H9 (cell line): ENCODE results near the gene DAGLB. TPM values are rescaled to one million over a fixed set of nuclear protein-coding genes. Genes with fewer than 3 reads are reported as not detected.
A peak's percentile ranks its signal among the peaks of the same experiment; 100 is the strongest.

Experiments used
- DNase-seq: peaks from one replicate; pipeline ENCODE4 v3.0.0-alpha.2; 2017
- H2AFZ ChIP-seq: one replicate; pipeline ENCODE4 v1.6.1; 2013; ENCODE audit warnings: mild to moderate bottlenecking, low read length, control low read depth, moderate library complexity
- H2AK5ac ChIP-seq: 2 replicates; pipeline ENCODE4 v1.6.1; 2013; ENCODE audit warnings: low read length, control low read depth, mixed read lengths; ENCODE audit not compliant: insufficient read length
- H2BK120ac ChIP-seq: one replicate; pipeline ENCODE4 v1.6.1; 2013; ENCODE audit warnings: low read depth, mild to moderate bottlenecking, low read length, control low read depth, inconsistent platforms; ENCODE audit not compliant: poor library complexity, severe bottlenecking
- H2BK12ac ChIP-seq: 2 replicates; pipeline ENCODE4 v1.6.1; 2013; ENCODE audit warnings: low read length, control low read depth, mixed read lengths, low read depth; ENCODE audit not compliant: insufficient read length
- H2BK15ac ChIP-seq: 2 replicates; pipeline ENCODE4 v1.6.1; 2013; ENCODE audit warnings: low read depth, low read length, control low read depth
- H2BK20ac ChIP-seq: one replicate; pipeline ENCODE4 v1.6.1; 2013; ENCODE audit warnings: low read depth, mild to moderate bottlenecking, low read length, control low read depth, inconsistent platforms; ENCODE audit not compliant: poor library complexity, severe bottlenecking
- H2BK5ac ChIP-seq: 2 replicates; pipeline ENCODE4 v1.6.1; 2013; ENCODE audit warnings: low read length, control low read depth, mixed read lengths; ENCODE audit not compliant: insufficient read length
- H3K14ac ChIP-seq: 2 replicates; pipeline ENCODE4 v1.6.1; 2013; ENCODE audit warnings: low read length, control low read depth; ENCODE audit not compliant: insufficient read depth
- H3K18ac ChIP-seq: 2 replicates; pipeline ENCODE4 v1.6.1; 2013; ENCODE audit warnings: low read depth, mild to moderate bottlenecking, mixed read lengths, low read length, control low read depth; ENCODE audit not compliant: insufficient read length
- H3K23ac ChIP-seq: 2 replicates; pipeline ENCODE4 v1.6.1; 2013; ENCODE audit warnings: low read length, control low read depth, mixed read lengths, low read depth; ENCODE audit not compliant: insufficient read length
- H3K23me2 ChIP-seq: 2 replicates; pipeline ENCODE4 v1.6.1; 2013; ENCODE audit warnings: low read depth, mild to moderate bottlenecking, mixed read lengths, low read length, control low read depth; ENCODE audit not compliant: insufficient read length, poor library complexity, severe bottlenecking
- H3K27ac ChIP-seq: 2 replicates; pipeline ENCODE4 v1.5.1; 2013; ENCODE audit warnings: low read length, control low read depth, mixed read lengths, low read depth; ENCODE audit not compliant: insufficient read length
- H3K27me3 ChIP-seq: 2 replicates; pipeline ENCODE4 v1.6.1; 2013; ENCODE audit warnings: low read length, control low read depth, inconsistent platforms; ENCODE audit not compliant: insufficient read depth
- H3K4ac ChIP-seq: 2 replicates; pipeline ENCODE4 v1.6.1; 2013; ENCODE audit warnings: low read depth, mild to moderate bottlenecking, control low read depth, inconsistent platforms, low read length, moderate library complexity
- H3K4me1 ChIP-seq: 2 replicates; pipeline ENCODE4 v1.6.1; 2013; ENCODE audit warnings: low read length, control low read depth, inconsistent platforms; ENCODE audit not compliant: insufficient read depth
- H3K4me2 ChIP-seq: 2 replicates; pipeline ENCODE4 v1.6.1; 2013; ENCODE audit warnings: low read length, control low read depth, mixed read lengths; ENCODE audit not compliant: insufficient read length, insufficient read depth
- H3K56ac ChIP-seq: 2 replicates; pipeline ENCODE4 v1.6.1; 2013; ENCODE audit warnings: low read depth, mild to moderate bottlenecking, mixed read lengths, low read length, control low read depth; ENCODE audit not compliant: insufficient read length
- H3K79me1 ChIP-seq: 2 replicates; pipeline ENCODE4 v1.6.1; 2013; ENCODE audit warnings: low read depth, mild to moderate bottlenecking, moderate library complexity, low read length, control low read depth, inconsistent platforms; ENCODE audit not compliant: insufficient read depth, poor library complexity, severe bottlenecking
- H3K79me2 ChIP-seq: 2 replicates; pipeline ENCODE4 v1.6.1; 2013; ENCODE audit warnings: low read length, control low read depth, inconsistent platforms; ENCODE audit not compliant: insufficient read depth
- H3K9ac ChIP-seq: 2 replicates; pipeline ENCODE4 v1.6.1; 2013; ENCODE audit warnings: low read length, control low read depth, mixed read lengths; ENCODE audit not compliant: insufficient read length; ENCODE audit errors: extremely low read depth
- H3K9me3 ChIP-seq: one replicate; pipeline ENCODE4 v1.6.1; 2013; ENCODE audit warnings: low read depth, low read length, inconsistent platforms; ENCODE audit not compliant: control insufficient read depth
- H3T11ph ChIP-seq: one replicate; pipeline ENCODE4 v1.6.1; 2013; ENCODE audit warnings: mild to moderate bottlenecking, low read length, control low read depth, inconsistent platforms
- H4K20me1 ChIP-seq: one replicate; pipeline ENCODE4 v1.6.1; 2013; ENCODE audit not compliant: control insufficient read depth, insufficient read length, insufficient read depth
- H4K5ac ChIP-seq: 2 replicates; pipeline ENCODE4 v1.6.1; 2013; ENCODE audit warnings: low read depth, mild to moderate bottlenecking, mixed read lengths, low read length, control low read depth; ENCODE audit not compliant: insufficient read length
- H4K8ac ChIP-seq: replicated peaks from 2 replicates; pipeline ENCODE4 v1.6.1; 2013; ENCODE audit warnings: low read length, control low read depth, mixed read lengths, low read depth; ENCODE audit not compliant: insufficient read length
- H4K91ac ChIP-seq: 2 replicates; pipeline ENCODE4 v1.6.1; 2013; ENCODE audit warnings: low read depth, mild to moderate bottlenecking, moderate library complexity, mixed read lengths, low read length, control low read depth; ENCODE audit not compliant: insufficient read length
- H3K27ac Mint-ChIP-seq, 3 experiments: 2 replicates in 2 of 3; 3 replicates in 1 of 3; pipeline ENCODE4 v1.8.0; 2020 to 2021; ENCODE audit warnings: mixed read lengths in 3 of 3, mild to moderate bottlenecking in 1 of 3, moderate library complexity in 1 of 3
- H3K27me3 Mint-ChIP-seq: 2 replicates; pipeline ENCODE4 v1.8.0; 2021; ENCODE audit warnings: low read depth, mild to moderate bottlenecking, moderate library complexity, mixed read lengths
- H3K36me3 Mint-ChIP-seq, 3 experiments: 2 replicates in 2 of 3; 3 replicates in 1 of 3; pipeline ENCODE4 v1.8.0; 2020 to 2021; ENCODE audit warnings: low read depth in 3 of 3, mixed read lengths in 3 of 3; ENCODE audit not compliant: insufficient read depth in 1 of 3
- H3K4me1 Mint-ChIP-seq, 2 experiments: 2 replicates each; pipeline ENCODE4 v1.8.0; 2020; ENCODE audit warnings: mixed read lengths in 2 of 2
- H3K4me3 Mint-ChIP-seq, 2 experiments: 2 replicates in 1 of 2; 3 replicates in 1 of 2; pipeline ENCODE4 v1.8.0; 2020 to 2021; ENCODE audit warnings: mild to moderate bottlenecking in 2 of 2, mixed read lengths in 2 of 2, moderate library complexity in 1 of 2
- H3K9me3 Mint-ChIP-seq, 2 experiments: 2 replicates in 1 of 2; 3 replicates in 1 of 2; pipeline ENCODE4 v1.8.0; 2020; ENCODE audit warnings: mild to moderate bottlenecking in 2 of 2, mixed read lengths in 2 of 2, moderate library complexity in 1 of 2
- CTCF ChIP-seq: fragments of 200-600 bp; sonication (generic); conservative IDR thresholded peaks from 3 replicates; pipeline ENCODE4 v1.8.0; 2021; ENCODE audit warnings: antibody characterized with exemption, mild to moderate bottlenecking
- WGBS: extraction: QIAGEN DNeasy Blood & Tissue Kit; methylation state at CpG from one replicate; pipeline ENCODE4 v1.1.7; 2013; ENCODE audit warnings: missing lambda C conversion rate, low lambda C conversion rate, mixed read lengths; ENCODE audit not compliant: insufficient read length; ENCODE audit errors: extremely low coverage; 5-methylcytosine and 5-hydroxymethylcytosine counted together
- total RNA-seq: library from RNA; stranded (reverse); gene quantifications from 2 replicates; pipeline ENCODE4 v1.2.1, GENCODE V29; 2021

DAGLB gene
- total RNA-seq, 1 experiment from 2014 or later: 46.4 TPM

GRCh38 chr7:6482307-6482706 is 34.6 kb upstream of the DAGLB start:
- Histone ChIP-seq H3K4ac (no peak overlapping the region), H2BK15ac (no peak overlapping the region), H3K9ac (no peak overlapping the region), H2AK5ac (no peak overlapping the region), H4K8ac (no peak overlapping the region), H3K23me2 (peaks cover 3% of the 10 kb centered on the region), H3K56ac (no peak overlapping the region), H3K4me2 (peak overlapping the region; percentile 53), H4K91ac (no peak overlapping the region), H3K14ac (no peak overlapping the region), H2AFZ (no peak overlapping the region), H4K20me1 (no peaks in the 10 kb centered on the region), H3K79me2 (peaks cover 10% of the 10 kb centered on the region; the same call in 1 of the 2 replicates), H2BK20ac (no peak overlapping the region), H3K18ac (no peak overlapping the region), H3K27ac (no peak overlapping the region), H3K79me1 (no peaks in the 10 kb centered on the region), H2BK5ac (no peak overlapping the region), H4K5ac (no peak overlapping the region), H3K9me3 (no peaks in the 10 kb centered on the region), H3K23ac (no peak overlapping the region), H3T11ph (no peak overlapping the region), H3K4me1 (no peaks in the 10 kb centered on the region; the same call in 1 of the 2 replicates), H3K27me3 (no peaks in the 10 kb centered on the region), H2BK120ac (no peak overlapping the region), H2BK12ac (no peak overlapping the region)
- H3K4me1 Mint-ChIP-seq: peaks cover 23 to 25% of the 10 kb centered on the region in 2 experiments
- DNase-seq: no peak
- H3K36me3 Mint-ChIP-seq: peaks cover 9 to 31% (median 22%) of the 10 kb centered on the region in 3 experiments
- no peaks in the 10 kb centered on the region; a peak in 2 of 5 replicates for H3K9me3 Mint-ChIP-seq
- no peak for TF ChIP-seq CTCF
- peak overlapping the region; percentile 90 to 96 for H3K4me3 Mint-ChIP-seq
- H3K27me3 Mint-ChIP-seq: peaks cover 14% of the 10 kb centered on the region
- no CpG with 5 or more reads among the region's 4 CpGs for WGBS
- H3K27ac Mint-ChIP-seq: no peak overlapping the region
